GM19324 (cell line): ENCODE measurements around the gene AATF.

Source experiments
- ATAC-seq: cut with Tn5 transposase; IDR thresholded peaks from one replicate; pipeline ENCODE4 v1.9.1; 2021; ENCODE audit warnings: mild to moderate bottlenecking, moderate library complexity; ENCODE audit not compliant: unreplicated experiment, low FRiP score

AATF gene

DNA sequence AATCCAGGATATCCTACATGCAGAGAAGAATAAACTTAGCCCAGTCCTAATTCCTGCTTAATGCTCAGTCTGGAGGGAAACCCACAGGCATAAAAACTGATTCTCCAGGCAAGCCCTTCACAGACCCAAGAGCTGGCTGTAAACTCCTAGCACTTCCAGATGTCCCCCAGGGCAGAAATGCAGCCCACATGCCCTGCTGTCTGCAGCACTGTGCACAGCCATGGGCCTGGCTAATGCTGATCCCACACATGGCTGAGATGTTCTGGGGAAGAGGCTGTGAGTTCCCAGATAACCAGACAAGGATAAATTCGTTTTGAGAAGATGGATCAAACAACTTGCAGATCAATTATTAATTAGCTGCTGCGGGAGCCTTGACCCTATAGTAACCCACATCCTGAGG, 148.4 kb downstream of the AATF start:
- no peak for ATAC-seq

DNA sequence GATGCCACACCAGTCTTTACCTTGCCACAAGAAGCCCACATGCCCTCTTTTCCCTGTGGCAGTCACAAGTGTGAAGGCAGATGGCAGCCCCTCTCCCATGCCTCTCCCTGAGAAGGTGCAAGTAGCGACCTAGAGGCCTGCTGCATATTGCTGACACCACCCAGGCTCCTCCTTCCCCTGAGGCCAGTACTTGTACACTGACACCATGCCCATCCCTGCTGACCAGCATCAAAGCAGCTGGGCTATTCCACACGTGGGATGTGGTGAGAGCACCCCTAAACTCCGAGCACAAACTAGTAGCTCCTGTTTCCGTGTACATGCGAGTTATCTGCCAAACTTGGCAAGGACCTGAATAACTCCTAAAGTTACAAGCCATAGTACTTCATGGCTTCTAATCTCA, 149.4 kb downstream of the AATF start:
- ATAC-seq, result no peak

DNA sequence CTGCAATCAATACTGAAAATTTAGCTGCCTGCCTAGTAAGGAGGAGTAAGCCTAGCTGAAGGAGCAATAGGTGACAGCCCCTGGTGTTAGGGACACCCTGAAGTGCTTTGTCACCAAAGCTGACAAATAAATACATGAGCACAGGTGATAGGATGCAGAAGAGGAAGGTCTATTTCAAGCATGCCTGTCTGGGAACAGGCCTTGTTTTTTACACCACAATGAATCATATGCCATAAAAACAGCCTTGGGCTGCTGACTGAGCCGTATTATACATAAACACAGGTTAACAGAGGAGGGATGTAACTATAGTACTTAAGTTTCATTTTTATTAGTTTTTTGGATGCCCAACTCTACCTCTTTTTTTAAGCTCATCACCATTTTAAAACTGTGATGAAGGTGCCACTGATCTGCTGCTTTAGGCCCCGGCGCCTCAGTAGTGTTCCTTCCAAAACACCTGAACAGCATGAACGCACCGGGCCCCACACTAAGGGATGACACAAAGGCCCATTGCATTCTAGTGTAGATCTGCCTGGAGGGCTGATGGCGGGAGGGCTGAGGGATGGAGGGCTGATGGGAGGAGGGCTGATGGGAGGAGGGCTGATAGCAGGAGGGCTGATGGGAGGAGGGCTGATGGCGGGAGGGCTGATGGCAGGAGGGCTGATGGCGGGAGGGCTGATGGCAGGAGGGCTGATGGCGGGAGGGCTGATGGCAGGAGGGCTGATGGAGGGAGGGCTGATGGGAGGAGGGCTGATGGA, 150.3 kb downstream of the AATF start:
- no peak for ATAC-seq

DNA sequence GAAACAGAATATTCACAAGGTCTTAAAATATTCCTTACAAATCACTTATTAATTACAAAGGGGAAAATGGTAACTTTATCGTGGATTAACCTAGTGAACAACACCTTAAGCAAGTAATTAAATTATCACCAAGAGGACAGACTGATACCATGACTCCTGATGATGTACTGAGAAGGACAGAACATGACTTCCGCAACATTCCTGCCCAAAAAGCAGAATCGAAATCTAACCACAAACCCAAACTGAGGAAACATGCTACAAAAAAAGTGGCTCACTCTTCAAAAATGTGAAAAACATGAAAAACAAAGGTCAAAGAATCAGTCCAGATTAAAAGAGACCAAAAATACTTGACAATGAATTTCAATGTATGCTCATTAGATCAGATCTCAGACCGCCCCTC, 151.5 kb downstream of the AATF start:
- no peak for ATAC-seq

DNA sequence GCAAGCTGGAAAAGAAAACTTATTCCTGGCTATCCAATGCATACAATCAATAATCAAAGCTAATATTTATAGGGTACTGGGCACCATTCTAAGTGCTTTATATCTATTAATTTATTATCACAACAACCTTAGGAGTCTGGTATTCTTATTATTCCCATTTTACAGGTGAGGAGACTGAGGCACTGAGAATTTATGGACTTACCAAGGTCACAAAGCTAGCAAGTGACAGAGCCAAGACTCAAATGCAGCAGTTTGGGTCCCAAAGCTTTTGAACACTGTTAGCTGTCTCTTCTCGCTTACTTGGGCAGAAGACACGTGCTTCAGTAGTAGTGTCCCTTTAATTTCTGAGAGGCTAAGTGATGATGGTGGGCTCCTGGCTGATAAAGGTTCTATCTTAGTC, 152.6 kb downstream of the AATF start:
- no peak for ATAC-seq

DNA sequence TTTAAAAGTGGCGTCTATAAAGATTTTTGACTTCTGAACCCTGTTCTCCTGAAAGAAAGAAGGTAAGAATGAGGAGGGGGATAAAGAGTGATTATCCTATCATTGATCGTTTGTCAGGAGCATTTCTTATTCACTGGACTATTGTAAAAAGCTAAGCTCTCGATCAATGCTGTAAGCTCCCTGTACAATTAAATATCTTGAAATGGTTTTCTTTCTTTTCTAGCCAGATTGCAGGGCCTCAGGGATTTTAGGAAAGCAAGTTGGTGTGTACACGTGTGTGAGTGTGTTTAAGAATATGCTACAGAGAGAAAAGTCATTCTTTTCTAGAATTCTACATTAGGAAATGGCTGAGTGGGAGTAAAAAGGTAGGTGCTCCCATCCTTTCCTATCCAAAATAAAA, 154.5 kb downstream of the AATF start:
- no peak for ATAC-seq

DNA sequence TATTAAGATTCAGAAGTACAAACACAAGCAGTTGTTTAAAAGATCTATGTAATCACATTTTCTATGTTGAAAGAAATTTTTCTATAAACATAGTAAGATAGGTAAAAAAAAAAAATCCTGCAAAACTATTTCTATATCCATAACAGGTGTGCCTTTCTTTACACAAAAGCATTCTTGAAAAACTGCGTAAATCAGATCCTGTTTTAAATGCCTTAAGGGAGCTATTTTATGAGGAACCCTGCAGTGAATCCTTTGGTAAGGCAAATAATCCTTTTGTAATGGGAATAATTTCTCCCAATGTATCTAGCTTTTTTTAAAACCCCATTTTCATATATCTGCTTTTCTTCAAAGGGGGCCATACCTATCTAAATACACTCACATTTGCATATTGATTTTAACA, 157.3 kb downstream of the AATF start:
- ATAC-seq, result no peak
